OCI-LY7 (cell line): ENCODE measurements around the gene CD47. TPM values are rescaled to one million over a fixed set of nuclear protein-coding genes. Genes with fewer than 3 reads are reported as not detected.

Source experiments
- BruUV-seq: library from RNA; stranded (reverse); fragments of 400-500 nt; replicated peaks from 2 replicates; lab custom pipeline; 2021; lab: Mats Ljungman, UMichigan
- CTCF ChIA-PET: fragments of 300-600 bp; sonication (Branson Sonifier 250); formaldehyde crosslinking; loops from one replicate; lab custom pipeline; 2022; ENCODE audit warnings: antibody characterized with exemption; ENCODE audit not compliant: unreplicated experiment; lab: Charles Lee
- POLR2A ChIA-PET: fragments of 300-600 bp; sonication (Branson Sonifier 250); formaldehyde crosslinking; loops from one replicate; lab custom pipeline; 2022; ENCODE audit warnings: antibody characterized with exemption; lab: Charles Lee
- DNase-seq: peaks from one replicate; pipeline ENCODE4 v3.0.0-alpha.2; 2015; ENCODE audit warnings: low spot score
- H2AFZ ChIP-seq: fragments of 200-600 bp; sonication (generic), shearing (Covaris generic); 2 replicates; pipeline ENCODE4 v1.6.1; 2014; ENCODE audit warnings: mild to moderate bottlenecking, antibody characterized with exemption, low read length, moderate library complexity
- H3K27ac ChIP-seq: fragments of 200-600 bp; sonication (generic); 2 replicates; pipeline ENCODE4 v1.5.1; 2014; ENCODE audit warnings: mixed run types, low read depth, mild to moderate bottlenecking, moderate library complexity, low read length, inconsistent platforms; ENCODE audit not compliant: poor library complexity, severe bottlenecking
- H3K36me3 ChIP-seq: fragments of 200-600 bp; sonication (generic); 2 replicates; pipeline ENCODE4 v1.6.1; 2014; ENCODE audit warnings: mild to moderate bottlenecking, antibody characterized with exemption, low read length, moderate library complexity, mixed read lengths; ENCODE audit not compliant: insufficient read depth
- H3K4me1 ChIP-seq: fragments of 200-600 bp; sonication (generic); 2 replicates; pipeline ENCODE4 v1.5.1; 2014; ENCODE audit warnings: mild to moderate bottlenecking, low read length; ENCODE audit not compliant: insufficient read depth, poor library complexity, severe bottlenecking
- H3K4me2 ChIP-seq: fragments of 200-600 bp; sonication (generic); 2 replicates; pipeline ENCODE4 v1.6.1; 2014; ENCODE audit warnings: mild to moderate bottlenecking, low read length
- H3K4me3 ChIP-seq: fragments of 200-600 bp; sonication (generic); 2 replicates; pipeline ENCODE4 v1.5.1; 2014; ENCODE audit warnings: mild to moderate bottlenecking, low read depth, low read length; ENCODE audit not compliant: poor library complexity, severe bottlenecking
- H3K79me2 ChIP-seq: fragments of 200-600 bp; sonication (generic); 2 replicates; pipeline ENCODE4 v1.6.1; 2016; ENCODE audit warnings: low read depth, mild to moderate bottlenecking, low read length, moderate library complexity, mixed read lengths; ENCODE audit not compliant: insufficient read depth
- H3K9me2 ChIP-seq: fragments of 200-600 bp; sonication (generic); 2 replicates; pipeline ENCODE4 v1.6.1; 2016; ENCODE audit warnings: mild to moderate bottlenecking, low read length, mixed read lengths; ENCODE audit not compliant: insufficient read depth
- H3K9me3 ChIP-seq: fragments of 200-600 bp; sonication (generic); 2 replicates; pipeline ENCODE4 v1.6.1; 2014; ENCODE audit warnings: mild to moderate bottlenecking, mixed run types, low read length, mixed read lengths
- H4K20me1 ChIP-seq: fragments of 200-600 bp; sonication (generic); 2 replicates; pipeline ENCODE4 v1.6.1; 2014; ENCODE audit warnings: mild to moderate bottlenecking, antibody characterized with exemption, low read length, moderate library complexity, mixed read lengths; ENCODE audit not compliant: insufficient read depth
- CTCF ChIP-seq: fragments of 200-600 bp; sonication (generic); conservative IDR thresholded peaks from 2 replicates; pipeline ENCODE4 v1.5.1; 2014; ENCODE audit warnings: mild to moderate bottlenecking, antibody characterized with exemption, low read length, moderate library complexity, mixed read lengths
- EZH2phosphoT487 ChIP-seq: fragments of 200-600 bp; sonication (generic); IDR thresholded peaks from 2 replicates; pipeline ENCODE4 v1.6.1; 2018; ENCODE audit warnings: low read depth, borderline replicate concordance, mild to moderate bottlenecking, mixed run types, antibody characterized with exemption, low read length, moderate library complexity, mixed read lengths
- intact Hi-C: fragments of 100-400 bp; cut with micrococcal nuclease; formaldehyde crosslinking; loops from one replicate; pipeline ENCODE4 v1.10.0; 2022; ENCODE audit not compliant: unreplicated experiment
- total RNA-seq, 2 experiments: library from RNA; depleted of rRNA in 1 of 2; stranded (reverse); fragments of >200 nt in 1 of 2; shearing (Covaris generic) in 1 of 2; gene quantifications; 2 replicates each; pipeline ENCODE4 v1.2.3, GENCODE V29; 2014 to 2022

Gene CD47
- total RNA-seq, 2 experiments from 2014 or later = 43.9 to 50.0 TPM

GRCh38 chr3:108070356-108070755, 20.5 kb downstream of the CD47 start:
- BruUV-seq = no TSS peak
- H3K4me1 ChIP-seq = peaks cover under 1% of the 10 kb centered on the region

GRCh38 chr3:108067768-108068167, 23.1 kb downstream of the CD47 start:
- no peak overlapping the region for H2AFZ ChIP-seq
- TF ChIP-seq EZH2phosphoT487 (no peak), CTCF (no peak)
- ChIA-PET CTCF (no interaction called here), POLR2A (interaction anchor here (0.5 to 1.8 kb wide), 2 partner anchors 10 to 1647 kb away, joined by 3 to 8 read pairs; no protein-coding TSS in a partner anchor)
- H4K20me1 ChIP-seq = 0 out of 2 replicates have a peak, but pooled peaks cover 4% of the 10 kb centered on the region
- no TSS peak for BruUV-seq
- no peak overlapping the region for H3K27ac ChIP-seq
- no peak overlapping the region for H3K4me3 ChIP-seq
- peaks cover 6% of the 10 kb centered on the region for H3K4me1 ChIP-seq
- peaks cover 16% of the 10 kb centered on the region; the same call in 1 of the 2 replicates for H3K79me2 ChIP-seq
- intact Hi-C loops = no loop called here
- H3K9me3 ChIP-seq = no peaks in the 10 kb centered on the region
- no peaks in the 10 kb centered on the region for H3K9me2 ChIP-seq
- H3K4me2 ChIP-seq = no peak overlapping the region
- no peak for DNase-seq
- H3K36me3 ChIP-seq = peaks cover 82% of the 10 kb centered on the region

More at GRCh38 chr3:108070356-108070755, 20.5 kb downstream of the CD47 start:
- intact Hi-C loops = no loop called here
- DNase-seq = no peak
- Histone ChIP-seq H3K4me2 (no peak overlapping the region), H3K36me3 (peaks cover 73% of the 10 kb centered on the region), H3K79me2 (peaks cover 16% of the 10 kb centered on the region; the same call in 1 of the 2 replicates), H2AFZ (no peak overlapping the region), H4K20me1 (0 out of 2 replicates have a peak, but pooled peaks cover 4% of the 10 kb centered on the region), H3K9me2 (no peaks in the 10 kb centered on the region), H3K9me3 (no peaks in the 10 kb centered on the region), H3K27ac (no peak overlapping the region), H3K4me3 (no peak overlapping the region)
- no peak for TF ChIP-seq CTCF
- TF ChIP-seq EZH2phosphoT487 = no peak
- ChIA-PET POLR2A (no interaction called here), CTCF (no interaction called here)

GRCh38 chr3:108065096-108065495, 25.7 kb downstream of the CD47 start:
- H3K4me3 ChIP-seq = no peak overlapping the region
- CTCF ChIA-PET = no interaction called here
- POLR2A ChIA-PET = no interaction called here
- peaks cover 3% of the 10 kb centered on the region; the same call in 1 of the 2 replicates for H3K79me2 ChIP-seq
- no peak overlapping the region for H3K27ac ChIP-seq
- TF ChIP-seq EZH2phosphoT487 = no peak
- no peak for TF ChIP-seq CTCF
- no peaks in the 10 kb centered on the region for H3K9me2 ChIP-seq
- H4K20me1 ChIP-seq = no peaks in the 10 kb centered on the region
- peaks cover 9% of the 10 kb centered on the region for H3K4me1 ChIP-seq
- no peak overlapping the region for H2AFZ ChIP-seq
- no peaks in the 10 kb centered on the region for H3K9me3 ChIP-seq
- intact Hi-C loops = no loop called here
- no peak overlapping the region for H3K4me2 ChIP-seq
- H3K36me3 ChIP-seq = peaks cover 78% of the 10 kb centered on the region
- BruUV-seq = no TSS peak
- no peak for DNase-seq
